SKM-1 (cell line): ENCODE measurements around the gene HOXB7.

Experiments
- DNase-seq: peaks from one replicate; lab custom pipeline; 2025; ENCODE audit not compliant: unreplicated experiment; lab: John Stamatoyannopoulos, UW

The HOXB7 gene

DNA sequence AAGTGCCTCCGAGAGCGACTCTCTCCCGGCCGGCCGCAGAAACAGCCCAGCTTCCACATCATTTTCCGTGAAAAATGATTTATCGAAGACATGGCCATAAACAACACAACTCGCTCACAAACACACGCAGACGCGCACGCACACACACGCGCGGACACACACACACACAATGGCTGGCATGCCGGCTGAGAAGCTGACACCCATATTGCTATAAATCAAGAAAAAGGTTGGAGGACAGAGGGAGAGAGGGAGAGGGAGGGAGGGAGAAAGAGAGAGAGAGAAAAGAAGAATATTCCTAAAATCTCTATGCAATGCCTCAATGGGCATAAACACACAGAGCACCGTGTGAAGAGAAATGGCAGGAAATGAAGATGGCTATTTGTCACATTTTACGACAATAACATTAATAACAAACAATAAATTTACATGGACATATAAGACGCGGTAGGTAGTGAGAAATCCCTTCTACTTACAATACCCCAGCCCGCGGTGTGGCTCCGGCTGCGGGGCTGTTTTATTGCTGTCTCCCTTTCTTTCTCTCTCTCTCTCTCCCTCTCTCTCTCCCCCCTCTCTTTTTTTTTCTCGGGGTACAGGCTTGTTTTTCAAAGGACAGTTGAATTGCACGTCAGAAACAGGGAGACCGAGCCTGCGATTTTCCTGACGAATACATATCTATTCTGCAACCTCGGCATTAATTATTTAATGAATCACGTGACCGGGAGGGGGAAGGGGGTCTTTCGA lies 42.1 kb downstream of the HOXB7 start:
- no peak for DNase-seq

- DNase-seq = no peak
Observed at GRCh38 chr17:48567646-48568354, 43.0 kb downstream of the HOXB7 start.

DNA sequence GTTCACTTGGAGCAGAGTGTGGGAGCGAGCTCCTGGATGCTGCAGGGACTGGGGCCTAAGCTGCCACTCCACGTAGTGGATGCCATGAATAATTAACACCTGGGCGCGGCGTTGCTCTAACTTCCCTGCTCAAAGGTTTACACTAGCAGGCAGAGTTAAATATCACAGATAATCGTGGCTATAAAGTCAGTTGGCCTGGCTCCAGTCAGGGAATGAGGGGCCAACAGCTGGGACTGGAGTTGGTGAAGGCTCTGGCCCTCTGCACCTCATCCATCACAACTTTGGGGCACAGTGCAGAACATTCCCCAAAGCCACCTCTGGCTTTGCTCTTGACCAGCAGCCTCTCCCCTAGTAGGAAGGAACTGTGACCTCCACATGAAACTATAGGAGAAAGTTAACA lies 43.6 kb downstream of the HOXB7 start:
- DNase-seq = no peak

DNA sequence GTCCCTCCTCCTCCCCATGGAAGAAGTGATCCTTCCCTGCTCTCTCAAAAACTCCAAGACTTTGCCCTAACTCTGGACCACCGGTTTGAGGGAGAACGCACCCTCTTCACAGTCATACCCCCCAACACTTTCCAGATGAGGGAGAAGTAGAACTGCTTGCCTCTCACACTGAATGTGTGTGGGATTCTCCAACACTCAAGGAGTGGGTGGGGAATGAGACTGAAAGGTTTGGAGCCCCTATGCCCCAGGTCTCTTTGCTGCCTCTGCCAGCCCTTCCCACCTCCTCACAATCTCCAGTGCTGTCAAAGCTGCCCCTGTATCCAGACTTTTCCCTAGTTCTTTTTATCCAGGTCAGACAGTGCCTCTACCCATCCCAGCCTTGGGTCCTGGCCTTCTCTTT lies 44.1 kb downstream of the HOXB7 start:
- DNase-seq = no peak

DNA sequence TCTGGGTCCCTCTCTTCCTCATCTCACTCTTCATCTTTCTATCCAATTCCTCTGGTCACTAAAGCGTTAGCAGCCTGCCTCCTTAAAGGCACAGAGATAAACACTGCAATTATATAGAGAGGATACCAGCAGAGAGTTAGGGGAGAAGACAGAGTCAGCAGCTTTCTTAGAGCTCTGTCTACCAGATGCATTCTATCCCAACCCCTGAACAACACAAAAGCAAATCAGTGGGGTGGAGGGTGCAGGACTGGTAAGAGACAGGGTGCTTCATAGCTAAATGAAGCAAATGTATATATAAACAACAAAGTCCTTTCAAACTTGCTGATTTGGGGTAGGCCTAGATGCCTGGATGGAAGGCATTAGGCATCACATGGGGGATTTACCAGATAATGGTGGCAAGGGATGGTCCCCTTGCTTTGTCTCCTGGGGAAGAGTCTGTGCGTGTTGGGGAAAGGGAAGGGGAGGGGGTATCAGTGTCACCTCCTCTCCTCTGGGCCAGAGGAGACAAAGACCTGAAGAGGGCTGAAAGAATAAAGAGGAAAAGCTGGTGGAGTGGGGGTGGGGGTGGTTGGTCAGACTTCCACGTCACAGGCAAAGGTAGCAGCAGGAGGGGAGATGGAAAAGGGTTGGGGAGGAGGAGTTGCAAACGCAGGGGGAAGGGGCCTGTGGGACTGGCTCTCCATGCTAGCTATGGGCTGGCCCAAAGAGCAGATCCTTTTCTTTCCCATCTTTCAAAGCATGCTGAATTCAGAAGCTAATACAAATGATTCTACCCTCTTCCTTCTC lies 44.7 kb downstream of the HOXB7 start:
- no peak for DNase-seq

DNA sequence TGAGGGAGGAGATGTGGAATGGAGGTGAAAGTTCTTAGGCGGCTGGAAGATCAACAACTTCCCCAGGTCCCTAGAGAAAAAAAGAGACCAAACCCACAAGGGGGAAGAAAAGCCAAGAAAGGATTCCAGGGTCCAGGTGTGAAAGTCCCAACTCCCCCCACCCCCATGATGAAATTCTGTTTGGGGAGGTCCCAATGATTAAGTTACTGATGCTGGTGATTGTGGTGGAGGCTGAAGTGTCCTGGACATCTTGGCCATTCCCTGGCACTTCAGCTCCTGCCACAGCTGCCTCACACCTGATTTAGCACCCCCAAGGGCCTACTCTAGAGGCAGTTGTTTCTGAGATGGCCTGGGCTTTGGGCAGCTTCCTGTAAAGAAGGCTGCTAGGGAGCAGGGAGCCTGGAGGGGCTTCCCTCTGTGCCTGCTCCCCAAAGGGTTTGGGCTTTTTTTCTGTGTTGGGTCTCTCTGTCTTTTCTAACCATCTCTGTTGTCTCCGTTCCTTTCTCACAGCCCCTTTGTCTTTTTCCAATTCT lies 45.7 kb downstream of the HOXB7 start:
- no peak for DNase-seq

GRCh38 chr17:48564188-48565021 lies 46.4 kb downstream of the HOXB7 start:
- DNase-seq = no peak

DNA sequence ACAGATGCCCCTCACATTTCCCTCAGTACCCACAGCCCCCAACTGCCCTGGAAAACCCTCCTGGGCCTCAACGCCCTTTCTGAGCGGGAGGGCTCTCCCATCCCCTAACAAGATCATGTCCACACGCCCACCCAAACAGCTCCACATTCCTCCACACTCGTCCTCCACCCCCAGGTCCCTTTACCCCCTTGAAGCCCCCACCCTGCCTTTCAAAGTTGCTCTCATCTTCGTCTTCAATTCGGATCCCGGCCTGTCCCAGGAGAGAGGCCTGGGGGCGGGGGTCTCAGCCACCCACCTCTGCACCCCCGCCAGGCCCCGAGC lies 47.0 kb downstream of the HOXB7 start:
- no peak for DNase-seq

DNA sequence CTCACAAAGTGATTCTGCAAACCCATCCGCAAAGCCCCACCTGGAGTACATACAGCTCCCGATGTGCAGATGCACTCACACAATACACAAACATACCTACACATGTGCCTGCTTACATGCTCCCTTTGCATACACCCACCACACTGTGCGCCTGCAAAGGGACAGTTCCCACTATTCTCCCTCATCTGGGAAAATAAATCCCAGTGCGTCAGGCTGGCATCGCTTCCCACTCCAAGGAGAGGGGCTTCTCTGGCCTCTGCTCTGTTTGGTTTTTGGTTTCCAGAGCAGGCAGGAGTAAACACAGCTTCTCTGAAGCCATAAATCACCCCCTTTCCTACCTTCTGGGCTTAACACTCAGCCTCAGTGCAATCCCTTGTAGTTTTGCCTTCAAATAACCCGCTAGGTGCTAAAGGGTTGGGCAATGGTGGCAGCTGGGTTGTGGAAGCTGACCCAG lies 47.4 kb downstream of the HOXB7 start:
- DNase-seq = no peak

DNA sequence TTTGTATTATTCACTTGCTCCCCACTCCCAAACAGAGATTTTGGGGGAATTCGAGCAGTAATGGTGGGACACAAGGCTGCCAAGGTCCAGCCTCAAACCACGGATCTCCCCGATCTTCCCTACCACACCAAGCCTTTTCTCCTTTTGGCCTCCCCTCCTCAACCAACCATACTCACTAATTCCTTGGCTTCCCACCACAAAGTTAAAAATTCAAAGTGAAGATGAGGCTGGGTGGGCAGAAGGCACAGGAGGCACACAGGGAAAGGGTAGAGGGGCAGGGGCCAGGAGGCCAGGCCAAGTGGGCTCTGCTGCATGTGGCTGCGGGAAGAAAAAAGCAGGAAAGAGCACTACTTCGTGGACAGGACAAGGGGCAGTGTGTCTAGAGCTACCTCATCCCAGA lies 47.9 kb downstream of the HOXB7 start:
- no peak for DNase-seq

DNA sequence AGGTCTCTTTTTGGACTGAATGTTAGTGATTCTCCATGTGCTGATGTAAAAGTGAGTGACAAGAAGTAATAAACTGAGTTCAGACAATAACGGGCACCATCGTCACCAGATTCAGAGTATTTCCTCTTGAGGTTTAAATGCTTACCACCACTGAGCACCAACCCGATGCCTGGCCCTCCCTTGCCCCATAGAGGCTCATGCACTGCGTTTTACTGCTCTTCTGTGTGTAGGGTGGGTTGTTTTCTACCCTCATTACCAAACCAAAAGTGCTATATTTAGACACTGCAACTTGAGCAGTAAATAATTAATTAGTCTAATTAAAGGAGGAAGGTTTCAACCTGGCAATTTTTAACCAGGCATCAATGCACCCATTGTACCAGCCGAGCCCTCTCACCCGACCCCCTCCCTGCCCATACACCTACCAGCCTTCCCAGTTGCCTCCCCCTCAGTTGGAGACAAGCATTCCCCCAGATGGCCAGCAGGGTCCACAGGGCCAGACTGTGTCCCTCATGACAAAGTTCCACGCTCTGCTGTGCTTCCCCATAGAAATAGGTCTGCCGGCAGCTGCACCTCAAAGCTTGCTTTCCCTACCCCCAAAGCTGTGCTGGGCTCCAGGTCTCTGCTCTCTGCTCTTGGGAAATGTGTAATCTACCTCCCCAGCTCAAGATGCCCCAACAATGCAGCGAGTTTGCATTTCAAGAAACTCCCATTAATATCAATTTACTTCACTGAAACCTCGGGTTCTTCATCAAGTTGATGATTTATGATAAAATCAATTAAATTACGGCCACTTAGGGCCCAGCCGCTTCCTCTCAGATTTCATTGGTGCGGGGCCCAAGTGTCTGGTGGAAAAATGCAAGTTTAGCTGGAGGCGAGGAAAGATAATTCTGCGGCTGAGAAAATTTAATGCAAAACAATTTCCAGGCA lies 48.7 kb downstream of the HOXB7 start:
- no peak for DNase-seq

- no peak for DNase-seq
Observed at GRCh38 chr17:48559840-48560817, 50.7 kb downstream of the HOXB7 start.

GRCh38 chr17:48559122-48559839 lies 51.5 kb downstream of the HOXB7 start:
- DNase-seq = no peak

- no peak for DNase-seq
Observed at GRCh38 chr17:48558831-48559121, 52.0 kb downstream of the HOXB7 start.

DNA sequence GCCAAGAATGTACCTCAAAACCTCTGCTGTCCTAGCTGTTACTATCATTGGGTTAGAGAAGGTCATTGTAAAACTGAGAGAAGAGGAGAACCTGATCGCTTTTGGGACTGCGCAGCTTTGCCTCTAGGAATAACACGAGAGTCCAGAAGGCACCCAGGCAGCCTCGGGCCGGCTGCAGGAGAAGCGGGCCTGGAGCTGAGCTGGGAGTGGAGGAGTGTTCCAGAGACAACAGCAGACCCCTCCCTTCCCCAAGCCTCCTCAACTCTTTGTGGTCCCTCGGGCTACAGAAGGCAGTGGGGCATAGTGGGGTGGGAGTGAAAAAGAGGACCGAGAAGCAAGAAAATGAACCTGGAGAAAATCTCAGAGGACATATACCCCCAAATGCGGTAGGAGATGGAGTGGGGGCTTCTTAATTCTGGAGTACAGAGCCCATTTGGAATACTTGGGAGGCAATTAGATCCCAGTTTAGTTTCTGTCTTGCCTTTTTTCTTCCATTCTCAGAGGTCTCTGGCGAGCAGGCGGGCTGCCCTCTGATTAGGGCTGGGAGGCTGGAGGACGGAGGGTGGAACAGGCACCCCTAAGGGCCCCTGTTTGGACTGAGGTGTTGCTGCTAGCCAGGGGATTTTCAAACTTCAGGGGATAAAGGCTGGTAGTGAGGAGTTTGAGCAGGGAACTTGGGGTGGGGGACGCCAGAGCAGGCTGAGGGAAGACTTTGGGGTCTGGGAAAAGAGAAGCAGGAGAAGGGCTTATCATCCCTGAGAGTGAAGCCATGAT lies 52.6 kb downstream of the HOXB7 start:
- no peak for DNase-seq
